Measurements from ENCODE around the gene PPP2R2D.

- TF ChIP-seq, protein P1, sequence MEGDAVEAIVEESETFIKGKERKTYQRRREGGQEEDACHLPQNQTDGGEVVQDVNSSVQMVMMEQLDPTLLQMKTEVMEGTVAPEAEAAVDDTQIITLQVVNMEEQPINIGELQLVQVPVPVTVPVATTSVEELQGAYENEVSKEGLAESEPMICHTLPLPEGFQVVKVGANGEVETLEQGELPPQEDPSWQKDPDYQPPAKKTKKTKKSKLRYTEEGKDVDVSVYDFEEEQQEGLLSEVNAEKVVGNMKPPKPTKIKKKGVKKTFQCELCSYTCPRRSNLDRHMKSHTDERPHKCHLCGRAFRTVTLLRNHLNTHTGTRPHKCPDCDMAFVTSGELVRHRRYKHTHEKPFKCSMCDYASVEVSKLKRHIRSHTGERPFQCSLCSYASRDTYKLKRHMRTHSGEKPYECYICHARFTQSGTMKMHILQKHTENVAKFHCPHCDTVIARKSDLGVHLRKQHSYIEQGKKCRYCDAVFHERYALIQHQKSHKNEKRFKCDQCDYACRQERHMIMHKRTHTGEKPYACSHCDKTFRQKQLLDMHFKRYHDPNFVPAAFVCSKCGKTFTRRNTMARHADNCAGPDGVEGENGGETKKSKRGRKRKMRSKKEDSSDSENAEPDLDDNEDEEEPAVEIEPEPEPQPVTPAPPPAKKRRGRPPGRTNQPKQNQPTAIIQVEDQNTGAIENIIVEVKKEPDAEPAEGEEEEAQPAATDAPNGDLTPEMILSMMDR (conservative IDR thresholded peaks at IDR 0.05 in 1 of 2, IDR thresholded peaks at IDR 0.05 in 1 of 2; ENCODE audit: extremely low read depth in 1 of 2, insufficient read depth in 1 of 2, low read depth in 1 of 2, low read length in 2 of 2), result no peak
- TF ChIP-seq EZH2 (IDR thresholded peaks at IDR 0.05; ENCODE audit: borderline replicate concordance, low read length), result no peak
Observed at GRCh38 chr10:131955591-131956340, 55.0 kb downstream of the PPP2R2D start.
